ENCODE measurements around the gene MRPL46.
A peak's percentile ranks its signal among the peaks of the same experiment; 100 is the strongest.
"Not testable (repeated sequence)": the region's sequence is repeated elsewhere in the genome, so short reads cannot be mapped to it uniquely, and the experiment has no call there.

The MRPL46 gene

GRCh38 chr15:88447206-88447605, 20.0 kb downstream of the MRPL46 start:
- peak in 1 of 58 donors; percentile 1 for DNase-seq

GRCh38 chr15:88441076-88441730, 26.0 kb downstream of the MRPL46 start:
- no peak for DNase-seq

GRCh38 chr15:88440021-88440420, 27.2 kb downstream of the MRPL46 start:
- DNase-seq, result no peak

DNA sequence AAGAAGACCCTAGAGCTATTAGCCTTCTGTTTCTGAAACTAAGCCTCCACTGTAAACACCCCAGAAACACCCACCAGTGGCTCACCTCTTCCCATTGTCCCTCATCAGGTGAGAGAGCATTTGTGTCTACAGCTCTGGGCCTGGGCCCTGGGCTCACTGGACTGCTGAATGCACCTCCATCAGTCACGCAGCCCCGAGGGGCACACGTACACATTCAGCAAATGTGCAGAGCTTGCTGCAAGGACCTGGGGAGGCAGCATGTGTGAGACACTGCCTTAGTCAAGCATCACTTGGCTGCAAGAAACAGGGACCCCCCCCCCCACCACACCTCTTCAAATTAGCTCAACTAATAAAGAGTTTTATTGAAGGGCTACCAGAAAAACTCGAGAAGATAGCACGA, 29.0 kb downstream of the MRPL46 start:
- DNase-seq, result no peak

DNA sequence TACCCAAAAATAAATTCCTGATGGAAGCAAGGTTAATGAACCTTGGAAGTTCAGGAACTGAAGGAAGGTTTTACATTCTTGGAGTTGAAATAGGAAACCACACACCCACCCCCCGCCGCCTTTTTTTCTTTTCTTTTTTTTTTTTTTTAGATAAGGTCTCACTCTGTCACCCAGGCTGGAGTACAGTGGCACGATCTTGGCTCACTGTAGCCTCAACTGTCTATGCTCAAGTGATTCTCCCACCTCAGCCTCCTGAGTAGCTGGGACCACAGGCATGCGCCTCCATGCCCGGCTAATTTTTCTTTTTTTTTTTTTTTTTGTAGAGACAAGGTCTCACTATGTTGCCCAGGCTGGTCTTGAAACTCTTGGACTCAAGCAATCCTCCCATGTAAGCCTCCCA, 33.1 kb downstream of the MRPL46 start:
- not testable (repeated sequence) for DNase-seq

GRCh38 chr15:88433046-88433685, 34.0 kb downstream of the MRPL46 start:
- DNase-seq, result no peak

DNA sequence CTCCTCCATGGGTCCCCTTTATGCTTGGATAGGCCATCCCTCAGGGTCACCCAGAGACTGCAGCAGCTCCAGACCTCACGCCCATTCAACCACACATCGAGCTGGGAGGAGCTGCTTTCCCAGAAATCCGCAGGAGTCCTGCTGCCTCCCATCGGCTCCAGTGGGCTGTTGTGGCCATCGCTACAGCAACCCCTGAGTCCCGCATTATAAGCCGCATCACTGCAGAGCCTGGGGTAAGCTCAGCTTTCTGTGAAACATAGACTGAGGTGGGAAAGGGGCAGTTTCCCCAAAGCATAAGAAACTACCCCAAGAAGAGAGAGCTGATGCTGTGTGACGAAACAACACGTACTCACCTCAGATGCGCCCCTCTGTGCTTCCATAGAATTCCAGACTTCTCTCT, 35.7 kb downstream of the MRPL46 start:
- no peak for DNase-seq

GRCh38 chr15:88430051-88430450, 37.1 kb downstream of the MRPL46 start:
- no peak for DNase-seq

- no peak for DNase-seq
Measured at GRCh38 chr15:88428805-88429605, 38.2 kb downstream of the MRPL46 start.

DNA sequence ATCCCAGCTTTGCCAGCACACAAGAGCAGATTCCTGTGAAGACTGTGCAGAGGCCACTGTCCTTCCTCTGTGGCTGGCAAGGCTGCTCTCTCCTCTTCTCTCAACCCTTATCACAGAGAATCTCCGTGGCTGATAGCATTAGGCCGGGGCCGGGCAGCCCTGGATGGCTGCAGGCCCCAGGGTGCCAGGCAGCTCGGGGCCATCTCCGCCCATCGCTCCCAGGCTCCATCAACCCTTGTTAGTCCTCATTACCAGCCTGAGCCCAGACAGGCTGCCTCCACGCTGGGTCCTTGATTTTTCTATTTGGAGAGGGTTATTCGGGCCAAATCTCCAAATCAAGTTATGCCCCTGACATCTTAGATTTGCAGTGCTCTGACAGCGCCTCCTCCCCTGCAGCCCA, 39.1 kb downstream of the MRPL46 start:
- DNase-seq, result no peak

GRCh38 chr15:88426304-88426703, 40.9 kb downstream of the MRPL46 start:
- no peak for DNase-seq

GRCh38 chr15:88423331-88423730, 43.9 kb downstream of the MRPL46 start:
- DNase-seq, result no peak

GRCh38 chr15:88419830-88420229, 47.4 kb downstream of the MRPL46 start:
- no peak for DNase-seq

All from anterior cingulate cortex (tissue), 58 donors.